H1 (cell line): ENCODE data around the gene GDPD1. TPM values are rescaled to one million over a fixed set of nuclear protein-coding genes. Genes with fewer than 3 reads are reported as not detected.

ENCODE experiments used
- CTCF ChIA-PET: fragments of 300-600 bp; sonication (Branson Sonifier 250); formaldehyde crosslinking; loops from one replicate; lab custom pipeline; 2021; ENCODE audit not compliant: partially characterized antibody; lab: Charles Lee
- POLR2A ChIA-PET: fragments of 300-600 bp; sonication (Branson Sonifier 250); formaldehyde crosslinking; loops from one replicate; lab custom pipeline; 2021; ENCODE audit warnings: inconsistent platforms; ENCODE audit not compliant: partially characterized antibody; lab: Charles Lee
- DNase-seq, 2 experiments: peaks; one replicate each; pipeline versions ENCODE4 v3.0.0 to v3.0.0-alpha.2; 2010 to 2022; ENCODE audit warnings: low spot score in 2 of 2, low read depth in 1 of 2, mixed read lengths in 1 of 2
- FAIRE-seq: peaks from 2 replicates; lab custom pipeline; 2011; peaks lifted over from hg19 to GRCh38; lab: Jason Lieb, UNC
- H2AFZ ChIP-seq: 2 replicates; pipeline ENCODE4 v1.8.1; 2012; ENCODE audit warnings: low read length, inconsistent platforms
- H2AK5ac ChIP-seq: 2 replicates; pipeline ENCODE4 v1.6.1; 2013; ENCODE audit warnings: low read depth, low read length
- H2BK120ac ChIP-seq: replicated peaks from 2 replicates; pipeline ENCODE3; 2013; ENCODE audit warnings: low read depth, low read length, inconsistent platforms
- H2BK12ac ChIP-seq: 2 replicates; pipeline ENCODE4 v1.6.1; 2013; ENCODE audit warnings: low read depth, low read length
- H2BK15ac ChIP-seq: 2 replicates; pipeline ENCODE4 v1.6.1; 2013; ENCODE audit warnings: low read length
- H2BK20ac ChIP-seq: 2 replicates; pipeline ENCODE4 v1.6.1; 2013; ENCODE audit warnings: low read length
- H2BK5ac ChIP-seq: 2 replicates; pipeline ENCODE4 v1.6.1; 2013; ENCODE audit warnings: low read depth, low read length
- H3K14ac ChIP-seq: 2 replicates; pipeline ENCODE4 v1.6.1; 2013; ENCODE audit warnings: inconsistent platforms; ENCODE audit not compliant: insufficient read length
- H3K18ac ChIP-seq: 2 replicates; pipeline ENCODE4 v1.6.1; 2013; ENCODE audit warnings: low read length; ENCODE audit errors: extremely low read depth
- H3K23ac ChIP-seq: 2 replicates; pipeline ENCODE4 v1.6.1; 2013; ENCODE audit warnings: inconsistent platforms; ENCODE audit not compliant: insufficient read length
- H3K23me2 ChIP-seq: 2 replicates; pipeline ENCODE4 v1.6.1; 2013; ENCODE audit warnings: low read depth, low read length
- H3K27ac ChIP-seq: 2 replicates; pipeline ENCODE4 v1.6.1; 2011; ENCODE audit warnings: low read depth, low read length, inconsistent platforms
- H3K27me3 ChIP-seq, 4 experiments: replicated peaks in 1 of 4; 1 replicate in 1 of 4; 2 replicates in 3 of 4; pipeline versions ENCODE4 v1.6.1 to v1.8.1; 2011 to 2013; ENCODE audit warnings: low read length in 3 of 4, mild to moderate bottlenecking in 3 of 4, inconsistent platforms in 2 of 4, mixed read lengths in 2 of 4, moderate library complexity in 1 of 4; ENCODE audit not compliant: control insufficient read depth in 3 of 4, insufficient read depth in 3 of 4; ENCODE audit errors: extremely low read depth in 1 of 4
- H3K36me3 ChIP-seq, 4 experiments: 2 replicates each; pipeline versions ENCODE4 v1.6.1 to v1.8.1; 2011 to 2013; ENCODE audit warnings: mild to moderate bottlenecking in 4 of 4, low read length in 3 of 4, moderate library complexity in 2 of 4, control low read depth in 1 of 4, inconsistent platforms in 1 of 4; ENCODE audit not compliant: insufficient read depth in 4 of 4, control insufficient read depth in 2 of 4
- H3K4ac ChIP-seq: replicated peaks from 2 replicates; pipeline ENCODE3; 2013; ENCODE audit warnings: low read length, low read depth, mixed read lengths, inconsistent platforms; ENCODE audit not compliant: insufficient read length
- H3K4me1 ChIP-seq, 4 experiments: replicated peaks in 1 of 4; 1 replicate in 1 of 4; 2 replicates in 3 of 4; pipeline versions ENCODE4 v1.6.1 to v1.8.1; 2011 to 2013; ENCODE audit warnings: low read length in 3 of 4, inconsistent platforms in 2 of 4, mixed read lengths in 1 of 4; ENCODE audit not compliant: insufficient read depth in 4 of 4, control insufficient read depth in 3 of 4
- H3K4me2 ChIP-seq, 2 experiments: 2 replicates each; pipeline versions ENCODE4 v1.6.1 to v1.8.1; 2011 to 2013; ENCODE audit warnings: low read depth in 2 of 2, low read length in 2 of 2, control low read depth in 1 of 2, inconsistent platforms in 1 of 2, mild to moderate bottlenecking in 1 of 2; ENCODE audit not compliant: insufficient read depth in 1 of 2
- H3K4me3 ChIP-seq, 4 experiments: fragments of 200-600, 300-600 bp in 1 of 4; sonication (generic), shearing (Covaris generic), sonication (Bioruptor Twin) in 1 of 4; 2 replicates each; pipeline versions ENCODE4 v1.5.1 to v1.8.1; 2011 to 2016; ENCODE audit warnings: low read length in 4 of 4, low read depth in 3 of 4, control low read depth in 2 of 4, inconsistent platforms in 2 of 4, mild to moderate bottlenecking in 2 of 4, mixed read lengths in 1 of 4, moderate library complexity in 1 of 4; ENCODE audit not compliant: insufficient read depth in 2 of 4; ENCODE audit errors: extremely low read depth in 1 of 4
- H3K56ac ChIP-seq: replicated peaks from 2 replicates; pipeline ENCODE3; 2013; ENCODE audit warnings: low read depth, mild to moderate bottlenecking, mixed read lengths, low read length, inconsistent platforms; ENCODE audit not compliant: insufficient read length
- H3K79me1 ChIP-seq: 2 replicates; pipeline ENCODE4 v1.6.1; 2013; ENCODE audit warnings: low read depth, low read length, control low read depth
- H3K79me2 ChIP-seq, 2 experiments: 2 replicates each; pipeline versions ENCODE4 v1.6.1 to v1.8.1; 2012 to 2013; ENCODE audit warnings: low read length in 2 of 2, mild to moderate bottlenecking in 2 of 2, inconsistent platforms in 1 of 2; ENCODE audit not compliant: insufficient read depth in 2 of 2, control insufficient read depth in 1 of 2
- H3K9ac ChIP-seq, 4 experiments: replicated peaks in 1 of 4; 1 replicate in 1 of 4; 2 replicates in 3 of 4; pipeline versions ENCODE4 v1.6.1 to v1.8.1; 2011 to 2013; ENCODE audit warnings: low read depth in 3 of 4, low read length in 3 of 4, control low read depth in 2 of 4, mild to moderate bottlenecking in 2 of 4, moderate library complexity in 2 of 4, inconsistent platforms in 1 of 4; ENCODE audit errors: extremely low read depth in 1 of 4
- H3K9me3 ChIP-seq, 2 experiments: 2 replicates each; pipeline versions ENCODE4 v1.6.1 to v1.8.1; 2012 to 2013; ENCODE audit warnings: mild to moderate bottlenecking in 2 of 2, moderate library complexity in 2 of 2, control low read depth in 1 of 2, inconsistent platforms in 1 of 2, low read depth in 1 of 2, low read length in 1 of 2, mixed read lengths in 1 of 2; ENCODE audit not compliant: insufficient read depth in 2 of 2
- H4K20me1 ChIP-seq, 2 experiments: replicated peaks in 1 of 2; 2 replicates each; pipeline versions ENCODE3 to v1.8.1; 2011 to 2013; ENCODE audit warnings: inconsistent platforms in 2 of 2, low read length in 2 of 2, mild to moderate bottlenecking in 1 of 2; ENCODE audit not compliant: insufficient read depth in 2 of 2, control insufficient read depth in 1 of 2
- H4K5ac ChIP-seq: 2 replicates; pipeline ENCODE4 v1.6.1; 2013; ENCODE audit warnings: low read length, low read depth, mixed read lengths, inconsistent platforms; ENCODE audit not compliant: insufficient read length
- H4K8ac ChIP-seq: 2 replicates; pipeline ENCODE4 v1.8.0; 2013; ENCODE audit warnings: mild to moderate bottlenecking, moderate library complexity, low read length, inconsistent platforms; ENCODE audit not compliant: insufficient read depth; ENCODE audit errors: extremely low read depth
- H4K91ac ChIP-seq: replicated peaks from 2 replicates; pipeline ENCODE3; 2013; ENCODE audit warnings: low read length, mixed read lengths, inconsistent platforms; ENCODE audit not compliant: insufficient read length
- CHD1 ChIP-seq: IDR thresholded peaks from 2 replicates; pipeline ENCODE4 v1.6.1; 2012; ENCODE audit warnings: low read depth, low read length, improper control_type of control experiment
- KDM1A ChIP-seq: fragments of 200-600, 300-600 bp; sonication (generic); IDR thresholded peaks from 2 replicates; pipeline ENCODE4 v1.7.1; 2016; ENCODE audit warnings: mild to moderate bottlenecking, low read length, borderline replicate concordance
- polyA plus RNA-seq, 7 experiments: library from polyadenylated mRNA; depleted of rRNA in 3 of 7; stranded (reverse) in 5 of 7; unstranded in 2 of 7; fragments of >200 nt in 5 of 7; fragments of 200-250 nt in 2 of 7; gene quantifications; 1 replicate in 5 of 7; 2 replicates in 1 of 7; 4 replicates in 1 of 7; pipeline versions ENCODE4 v1.2.1 to v1.2.3, GENCODE V29; 2011 to 2013; ENCODE audit warnings: missing spikeins in 2 of 7, mixed read lengths in 2 of 7
- total RNA-seq: library from RNA; stranded (reverse); fragmentation: NEBNext Ultra II Directional; extraction: Animal tissue kit (Norgen Biotek cat#: 25700); gene quantifications from 2 replicates; pipeline ENCODE4 v1.2.1, GENCODE V29; 2021

GDPD1 gene
- total and polyA plus RNA-seq, 2 of the 8 experiments (the other 6 are each of a cell fraction or from before 2014, with no cell fraction given) = 3.2 to 7.7 TPM

DNA sequence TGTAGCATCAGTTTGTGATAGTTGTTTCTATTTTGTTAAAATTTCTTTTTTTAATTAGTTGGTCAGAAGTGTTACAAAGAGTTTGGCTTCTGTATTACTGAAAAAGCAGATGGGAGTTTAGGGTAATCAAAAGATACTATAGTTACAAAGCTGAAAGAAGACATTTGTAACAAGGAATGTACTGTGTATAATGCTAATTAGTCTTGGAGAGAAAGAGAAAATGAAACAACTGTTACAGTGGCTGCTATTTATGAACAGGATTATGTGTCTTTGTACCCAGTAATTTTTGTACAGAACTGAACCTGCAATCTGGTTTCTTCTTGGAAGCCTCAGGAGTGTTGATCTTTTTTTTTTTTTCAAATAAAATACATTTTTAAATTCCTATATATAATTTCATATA, 14.3 kb downstream of the GDPD1 start:
- H2BK120ac ChIP-seq = no peak overlapping the region
- no peaks in the 10 kb centered on the region for H3K9me3 ChIP-seq
- DNase-seq = no peak
- no peaks in the 10 kb centered on the region for H4K20me1 ChIP-seq
- no peak overlapping the region for H3K56ac ChIP-seq
- H2BK12ac ChIP-seq = no peak overlapping the region
- H4K8ac ChIP-seq = no peak overlapping the region
- H4K91ac ChIP-seq = no peak overlapping the region
- no peak overlapping the region for H2BK5ac ChIP-seq
- no peaks in the 10 kb centered on the region for H3K4me1 ChIP-seq
- no peak overlapping the region for H2AFZ ChIP-seq
- no peak overlapping the region for H3K14ac ChIP-seq
- TF ChIP-seq CHD1 (no peak), KDM1A (no peak)
- TF ChIP-seq, all 59 proteins: peak for 0
- H3K79me2 ChIP-seq = no peaks in the 10 kb centered on the region
- H3K4me2 ChIP-seq = no peak overlapping the region
- H3K79me1 ChIP-seq = no peaks in the 10 kb centered on the region
- no peaks in the 10 kb centered on the region for H3K36me3 ChIP-seq
- no peak for FAIRE-seq
- ChIA-PET POLR2A (no interaction called here), CTCF (no interaction called here)
- no peaks in the 10 kb centered on the region for H3K27me3 ChIP-seq
- no peak overlapping the region for H2BK20ac ChIP-seq
- H3K4me3 ChIP-seq = no peak overlapping the region
- H3K27ac ChIP-seq = no peak overlapping the region
- H3K9ac ChIP-seq = no peak overlapping the region
- no peak overlapping the region for H4K5ac ChIP-seq
- no peak overlapping the region for H3K18ac ChIP-seq
- H3K23me2 ChIP-seq = no peaks in the 10 kb centered on the region
- H2BK15ac ChIP-seq = no peak overlapping the region
- no peak overlapping the region for H3K4ac ChIP-seq
- no peak overlapping the region for H2AK5ac ChIP-seq
- H3K23ac ChIP-seq = no peak overlapping the region
